ENCODE results near the gene PCDHB3.
"Not testable (repeated sequence)": the region's sequence is repeated elsewhere in the genome, so short reads cannot be mapped to it uniquely, and the experiment has no call there.

PCDHB3 gene

DNA sequence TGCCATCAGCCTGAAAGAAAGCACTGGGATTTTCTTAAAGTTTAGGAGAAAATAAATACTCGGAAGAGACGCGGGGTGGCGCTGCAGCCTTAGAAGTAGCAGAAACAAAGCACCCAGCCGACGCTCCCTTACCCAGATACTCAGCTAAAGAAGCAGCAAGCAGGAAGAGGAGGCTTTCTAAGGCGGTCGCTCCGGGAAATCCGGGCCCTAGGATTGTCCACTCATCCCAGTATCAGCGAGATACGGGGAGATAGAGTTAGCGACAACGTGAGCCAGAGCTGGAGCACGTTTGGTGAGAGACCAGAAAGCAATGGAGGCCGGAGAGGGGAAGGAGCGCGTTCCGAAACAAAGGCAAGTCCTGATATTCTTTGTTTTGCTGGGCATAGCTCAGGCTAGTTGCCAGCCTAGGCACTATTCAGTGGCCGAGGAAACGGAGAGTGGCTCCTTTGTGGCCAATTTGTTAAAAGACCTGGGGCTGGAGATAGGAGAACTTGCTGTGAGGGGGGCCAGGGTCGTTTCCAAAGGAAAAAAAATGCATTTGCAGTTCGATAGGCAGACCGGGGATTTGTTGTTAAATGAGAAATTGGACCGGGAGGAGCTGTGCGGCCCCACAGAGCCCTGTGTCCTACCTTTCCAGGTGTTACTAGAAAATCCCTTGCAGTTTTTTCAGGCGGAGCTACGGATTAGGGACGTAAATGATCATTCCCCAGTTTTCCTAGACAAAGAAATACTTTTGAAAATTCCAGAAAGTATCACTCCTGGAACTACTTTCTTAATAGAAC, 5.6 kb upstream of the PCDHB3 start, which contains the start of gene PCDHB2:
PCDHB2 (plus strand) TSS at position 135 of the 782 bp plus-strand sequence; CDS start at position 311, 176 bp downstream.
- peak; percentile 17 for DNase-seq (ENCODE audit: low read depth)
- TF ChIP-seq, protein P1, sequence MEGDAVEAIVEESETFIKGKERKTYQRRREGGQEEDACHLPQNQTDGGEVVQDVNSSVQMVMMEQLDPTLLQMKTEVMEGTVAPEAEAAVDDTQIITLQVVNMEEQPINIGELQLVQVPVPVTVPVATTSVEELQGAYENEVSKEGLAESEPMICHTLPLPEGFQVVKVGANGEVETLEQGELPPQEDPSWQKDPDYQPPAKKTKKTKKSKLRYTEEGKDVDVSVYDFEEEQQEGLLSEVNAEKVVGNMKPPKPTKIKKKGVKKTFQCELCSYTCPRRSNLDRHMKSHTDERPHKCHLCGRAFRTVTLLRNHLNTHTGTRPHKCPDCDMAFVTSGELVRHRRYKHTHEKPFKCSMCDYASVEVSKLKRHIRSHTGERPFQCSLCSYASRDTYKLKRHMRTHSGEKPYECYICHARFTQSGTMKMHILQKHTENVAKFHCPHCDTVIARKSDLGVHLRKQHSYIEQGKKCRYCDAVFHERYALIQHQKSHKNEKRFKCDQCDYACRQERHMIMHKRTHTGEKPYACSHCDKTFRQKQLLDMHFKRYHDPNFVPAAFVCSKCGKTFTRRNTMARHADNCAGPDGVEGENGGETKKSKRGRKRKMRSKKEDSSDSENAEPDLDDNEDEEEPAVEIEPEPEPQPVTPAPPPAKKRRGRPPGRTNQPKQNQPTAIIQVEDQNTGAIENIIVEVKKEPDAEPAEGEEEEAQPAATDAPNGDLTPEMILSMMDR (IDR thresholded peaks at IDR 0.05; ENCODE audit: low read length, missing control alignments) = no peak
- peak within 1 kb of the TSS; percentile 24 for H3K4me3 ChIP-seq (replicated peaks; ENCODE audit: low read depth, low read length)

DNA sequence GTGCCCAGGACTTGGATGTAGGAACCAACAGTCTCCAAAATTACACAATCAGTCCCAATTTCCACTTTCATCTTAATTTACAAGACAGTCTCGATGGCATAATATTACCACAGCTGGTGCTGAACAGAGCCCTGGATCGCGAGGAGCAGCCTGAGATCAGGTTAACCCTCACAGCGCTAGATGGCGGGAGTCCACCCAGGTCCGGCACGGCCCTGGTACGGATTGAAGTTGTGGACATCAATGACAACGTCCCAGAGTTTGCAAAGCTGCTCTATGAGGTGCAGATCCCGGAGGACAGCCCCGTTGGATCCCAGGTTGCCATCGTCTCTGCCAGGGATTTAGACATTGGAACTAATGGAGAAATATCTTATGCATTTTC, 5.0 kb upstream of the PCDHB3 start:
- no peak overlapping the region for H3K4me3 ChIP-seq (replicated peaks; ENCODE audit: low read depth, low read length)
- TF ChIP-seq, protein P1 (IDR thresholded peaks at IDR 0.05; ENCODE audit: low read length, missing control alignments) = no peak

DNA sequence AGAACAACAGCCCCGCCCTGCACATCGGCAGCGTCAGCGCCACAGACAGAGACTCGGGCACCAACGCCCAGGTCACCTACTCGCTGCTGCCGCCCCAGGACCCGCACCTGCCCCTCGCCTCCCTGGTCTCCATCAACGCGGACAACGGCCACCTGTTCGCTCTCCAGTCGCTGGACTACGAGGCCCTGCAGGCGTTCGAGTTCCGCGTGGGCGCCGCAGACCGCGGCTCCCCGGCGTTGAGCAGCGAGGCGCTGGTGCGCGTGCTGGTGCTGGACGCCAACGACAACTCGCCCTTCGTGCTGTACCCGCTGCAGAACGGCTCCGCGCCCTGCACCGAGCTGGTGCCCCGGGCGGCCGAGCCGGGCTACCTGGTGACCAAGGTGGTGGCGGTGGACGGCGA, 4.1 kb upstream of the PCDHB3 start:
- not testable (repeated sequence) for DNase-seq (ENCODE audit: low read depth); H3K4me3 ChIP-seq (replicated peaks; ENCODE audit: low read depth, low read length)

More for the DNA sequence above, 5.0 kb upstream of the PCDHB3 start:
- no peak for DNase-seq (ENCODE audit: low read depth)

DNA sequence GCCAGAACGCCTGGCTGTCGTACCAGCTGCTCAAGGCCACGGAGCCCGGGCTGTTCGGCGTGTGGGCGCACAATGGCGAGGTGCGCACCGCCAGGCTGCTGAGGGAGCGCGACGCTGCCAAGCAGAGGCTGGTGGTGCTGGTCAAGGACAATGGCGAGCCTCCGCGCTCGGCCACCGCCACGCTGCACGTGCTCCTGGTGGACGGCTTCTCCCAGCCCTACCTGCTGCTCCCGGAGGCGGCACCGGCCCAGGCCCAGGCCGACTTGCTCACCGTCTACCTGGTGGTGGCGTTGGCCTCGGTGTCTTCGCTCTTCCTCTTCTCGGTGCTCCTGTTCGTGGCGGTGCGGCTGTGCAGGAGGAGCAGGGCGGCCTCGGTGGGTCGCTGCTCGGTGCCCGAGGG, 3.7 kb upstream of the PCDHB3 start:
- DNase-seq (ENCODE audit: low read depth); H3K4me3 ChIP-seq (replicated peaks; ENCODE audit: low read depth, low read length): not testable (repeated sequence)

DNA sequence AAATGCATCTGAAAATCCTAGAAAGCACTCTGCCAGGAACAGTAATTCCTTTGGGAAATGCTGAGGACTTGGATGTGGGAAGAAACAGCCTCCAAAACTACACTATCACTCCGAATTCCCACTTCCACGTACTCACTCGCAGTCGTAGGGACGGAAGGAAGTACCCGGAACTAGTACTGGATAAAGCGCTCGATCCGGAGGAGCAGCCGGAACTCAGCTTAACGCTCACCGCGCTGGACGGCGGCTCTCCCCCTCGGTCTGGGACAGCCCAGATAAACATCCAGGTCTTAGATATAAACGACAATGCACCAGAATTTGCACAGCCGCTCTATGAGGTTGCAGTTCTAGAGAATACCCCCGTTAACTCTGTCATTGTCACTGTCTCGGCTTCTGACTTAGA, 786 bp downstream of the PCDHB3 start:
- TF ChIP-seq, protein P1 (IDR thresholded peaks at IDR 0.05; ENCODE audit: low read length, missing control alignments) = no peak
- no peak overlapping the region for H3K4me3 ChIP-seq (replicated peaks; ENCODE audit: low read depth, low read length)

DNA sequence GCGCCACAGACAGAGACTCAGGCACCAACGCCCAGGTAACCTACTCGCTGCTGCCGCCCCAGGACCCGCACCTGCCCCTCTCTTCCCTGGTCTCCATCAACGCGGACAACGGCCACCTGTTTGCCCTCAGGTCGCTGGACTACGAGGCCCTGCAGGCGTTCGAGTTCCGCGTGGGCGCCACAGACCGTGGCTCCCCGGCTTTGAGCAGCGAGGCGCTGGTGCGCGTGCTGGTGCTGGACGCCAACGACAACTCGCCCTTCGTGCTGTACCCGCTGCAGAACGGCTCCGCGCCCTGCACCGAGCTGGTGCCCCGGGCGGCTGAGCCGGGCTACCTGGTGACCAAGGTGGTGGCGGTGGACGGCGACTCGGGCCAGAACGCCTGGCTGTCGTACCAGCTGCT, 1.8 kb downstream of the PCDHB3 start:
- not testable (repeated sequence) for DNase-seq (ENCODE audit: low read depth); H3K4me3 ChIP-seq (replicated peaks; ENCODE audit: low read depth, low read length)

More for the DNA sequence above, 786 bp downstream of the PCDHB3 start:
- no peak for DNase-seq (ENCODE audit: low read depth)

DNA sequence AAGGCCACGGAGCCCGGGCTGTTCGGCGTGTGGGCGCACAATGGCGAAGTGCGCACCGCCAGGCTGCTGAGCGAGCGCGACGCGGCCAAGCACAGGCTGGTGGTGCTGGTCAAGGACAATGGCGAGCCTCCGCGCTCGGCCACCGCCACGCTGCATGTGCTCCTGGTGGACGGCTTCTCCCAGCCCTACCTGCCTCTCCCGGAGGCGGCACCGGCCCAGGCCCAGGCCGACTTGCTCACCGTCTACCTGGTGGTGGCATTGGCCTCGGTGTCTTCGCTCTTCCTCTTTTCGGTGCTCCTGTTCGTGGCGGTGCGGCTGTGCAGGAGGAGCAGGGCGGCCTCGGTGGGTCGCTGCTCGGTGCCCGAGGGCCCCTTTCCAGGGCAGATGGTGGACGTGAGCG, 2.2 kb downstream of the PCDHB3 start:
- not testable (repeated sequence) for DNase-seq (ENCODE audit: low read depth); H3K4me3 ChIP-seq (replicated peaks; ENCODE audit: low read depth, low read length)

DNA sequence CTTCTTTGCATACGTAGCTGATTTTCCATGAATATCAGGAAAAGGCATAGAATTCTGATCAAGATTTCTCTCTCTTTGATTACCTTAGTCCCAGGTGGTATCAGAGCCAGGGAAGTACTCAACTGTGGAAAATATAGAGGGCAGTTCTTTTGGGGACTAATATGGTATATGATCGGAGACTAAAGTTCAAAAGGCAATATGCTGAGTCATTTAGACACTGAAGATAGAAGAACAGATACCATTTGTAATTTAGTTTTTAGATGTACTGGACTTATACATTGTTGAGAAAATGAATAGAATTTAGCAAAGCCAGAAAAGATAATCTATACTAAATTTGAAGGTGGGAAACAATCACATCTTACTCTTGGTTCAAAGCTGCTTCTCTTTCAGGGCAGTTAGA, 5.1 kb downstream of the PCDHB3 start:
- no peak for DNase-seq (ENCODE audit: low read depth)
- TF ChIP-seq, protein P1 (IDR thresholded peaks at IDR 0.05; ENCODE audit: low read length, missing control alignments) = no peak
- H3K4me3 ChIP-seq (replicated peaks; ENCODE audit: low read depth, low read length) = no peak overlapping the region

DNA sequence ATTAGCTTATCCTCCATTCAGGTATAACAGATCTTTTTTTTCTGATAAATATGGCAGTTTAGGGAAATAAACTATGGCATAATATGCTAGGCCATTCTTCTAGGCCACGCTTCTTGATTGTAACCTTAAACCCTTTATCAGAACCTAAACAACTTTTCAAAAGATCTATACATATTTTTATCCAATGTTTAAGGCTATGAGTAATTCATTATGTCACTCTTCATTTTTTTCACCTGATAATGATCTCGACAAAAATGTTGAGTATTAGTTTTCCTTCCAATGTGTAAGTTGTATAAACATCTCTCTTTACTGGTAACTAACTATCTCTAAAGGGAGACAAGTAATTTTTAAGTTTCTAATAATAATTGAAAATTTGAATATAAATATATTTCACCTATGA, 19.0 kb downstream of the PCDHB3 start:
- no peak for DNase-seq (ENCODE audit: low read depth)
- TF ChIP-seq, protein P1 (IDR thresholded peaks at IDR 0.05; ENCODE audit: low read length, missing control alignments) = no peak
- H3K4me3 ChIP-seq (replicated peaks; ENCODE audit: low read depth, low read length) = no peak overlapping the region
